ENCODE data around the gene MPG. TPM values are rescaled to one million over a fixed set of nuclear protein-coding genes. Genes with fewer than 3 reads are reported as not detected.

Gene MPG
- total RNA-seq, 6 experiments from 2014 or later: 92.3 to 104 (median 96.9) TPM

GRCh38 chr16:75580-76501 is 2.2 kb upstream of the MPG start:
- TF ChIP-seq CTCF (IDR thresholded peaks at IDR 0.05): peak; percentile 62
- peaks cover 51% of the 10 kb centered on the region for H3K4me1 Mint-ChIP-seq (ENCODE audit: low read depth)
- peak; percentile 49 for DNase-seq

GRCh38 chr16:76535-77272 is 1.3 kb upstream of the MPG start:
- Mint-ChIP-seq H3K4me3 (peak overlapping the region; percentile 79), H3K27ac (peak overlapping the region; percentile 95), H3K36me3 (ENCODE audit: low read depth) (no peaks in the 10 kb centered on the region; the same call in 1 of the 2 replicates), H3K4me1 (ENCODE audit: low read depth) (peaks cover 50% of the 10 kb centered on the region), H3K27me3 (ENCODE audit: insufficient read depth) (peaks cover 3% of the 10 kb centered on the region), H3K9me3 (no peaks in the 10 kb centered on the region)
- no peak for TF ChIP-seq CTCF (IDR thresholded peaks at IDR 0.05)
- peak; percentile 77 for DNase-seq

More at GRCh38 chr16:75580-76501, 2.2 kb upstream of the MPG start:
- Mint-ChIP-seq H3K9me3 (no peaks in the 10 kb centered on the region), H3K36me3 (ENCODE audit: low read depth) (no peaks in the 10 kb centered on the region; the same call in 1 of the 2 replicates), H3K27me3 (ENCODE audit: insufficient read depth) (peaks cover 3% of the 10 kb centered on the region), H3K4me3 (peak overlapping the region; percentile 79), H3K27ac (peak overlapping the region; percentile 95)

DNA sequence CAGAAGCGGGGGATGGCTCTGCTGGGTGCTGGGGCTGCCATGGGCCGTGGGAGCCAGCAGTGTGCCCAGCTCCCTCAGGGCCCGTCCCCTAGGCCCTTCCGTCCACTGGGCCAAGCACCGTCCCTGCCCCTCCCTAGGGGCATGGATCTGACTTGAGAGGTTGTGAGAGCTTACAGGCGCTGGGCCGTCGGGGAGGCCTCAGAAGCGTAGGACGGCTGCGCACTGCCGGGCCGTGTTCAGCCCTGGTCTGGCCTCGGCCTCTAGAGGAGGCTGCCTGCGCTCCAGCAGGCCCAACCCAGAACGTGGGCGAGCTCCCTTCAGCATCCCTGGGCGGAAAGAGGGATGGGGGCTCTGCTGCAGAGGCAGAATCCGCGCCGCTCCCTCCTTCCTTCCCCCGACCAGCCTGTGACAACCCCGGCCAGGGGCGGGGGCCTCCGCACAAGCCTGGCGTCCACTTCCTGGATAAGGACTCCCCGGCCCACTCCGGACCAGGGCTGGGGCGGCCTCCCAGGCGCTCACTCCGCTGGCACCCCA is 685 bp upstream of the MPG start:
- TF ChIP-seq CTCF (IDR thresholded peaks at IDR 0.05): no peak
- Mint-ChIP-seq H3K27ac (peak overlapping the region; percentile 95), H3K36me3 (ENCODE audit: low read depth) (no peaks in the 10 kb centered on the region; the same call in 1 of the 2 replicates), H3K4me1 (ENCODE audit: low read depth) (peaks cover 50% of the 10 kb centered on the region), H3K27me3 (ENCODE audit: insufficient read depth) (peaks cover 3% of the 10 kb centered on the region), H3K9me3 (no peaks in the 10 kb centered on the region), H3K4me3 (peak overlapping the region; percentile 79)
- DNase-seq: peak; percentile 50

DNA sequence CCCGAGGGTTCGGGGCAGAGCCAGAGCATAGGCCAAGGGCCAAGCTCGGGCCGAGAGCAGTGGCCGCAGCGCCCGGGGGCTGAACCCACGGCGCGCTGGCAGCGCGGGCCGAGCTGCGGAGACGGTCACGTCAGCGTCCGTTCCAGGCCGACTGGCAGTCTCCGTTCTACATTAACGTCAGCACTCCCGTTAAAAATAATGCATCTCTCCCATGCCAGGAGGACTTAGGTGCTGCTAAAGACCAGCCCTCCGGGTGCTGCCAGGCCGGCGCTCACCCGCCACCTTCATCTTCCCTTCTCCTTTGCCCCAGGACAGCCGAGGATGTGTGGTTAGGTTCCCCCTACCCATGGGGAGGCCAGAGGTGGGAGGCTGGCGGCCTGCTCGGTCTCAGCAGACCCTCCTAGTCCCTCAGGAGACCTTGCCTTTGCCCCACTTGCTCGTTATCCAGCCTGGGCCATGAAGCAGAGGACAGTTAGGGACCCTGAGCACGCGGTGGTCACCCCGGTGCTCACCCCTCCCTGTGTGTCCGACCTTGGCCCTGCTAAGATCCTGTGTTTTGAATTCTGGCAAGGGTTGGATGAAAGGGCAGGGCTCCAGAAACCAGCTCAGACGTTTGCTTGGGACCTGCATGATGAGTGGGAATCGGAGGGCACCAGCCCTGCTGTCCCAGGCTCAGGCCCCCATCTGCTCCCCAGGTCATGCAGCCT is 572 bp downstream of the MPG start:
- peak overlapping the region; percentile 94 for H3K4me3 Mint-ChIP-seq
- DNase-seq: peak; percentile 38
- no peak for TF ChIP-seq CTCF (IDR thresholded peaks at IDR 0.05)
- peaks cover 9% of the 10 kb centered on the region for H3K27me3 Mint-ChIP-seq (ENCODE audit: insufficient read depth)
- H3K27ac Mint-ChIP-seq: peak overlapping the region; percentile 91
- no peaks in the 10 kb centered on the region for H3K9me3 Mint-ChIP-seq
- H3K36me3 Mint-ChIP-seq (ENCODE audit: low read depth): peaks cover 2% of the 10 kb centered on the region
- H3K4me1 Mint-ChIP-seq (ENCODE audit: low read depth): peaks cover 46% of the 10 kb centered on the region

Data from HFFc6 (cell line).